GM19193 (cell line): Measurements from ENCODE around the gene PHF1.

Experiments
- POLR2A ChIP-seq: IDR thresholded peaks from 4 replicates; pipeline ENCODE4 v1.6.1; 2011; ENCODE audit not compliant: insufficient read depth, insufficient read length; ENCODE audit errors: extremely low read depth

The PHF1 gene

GRCh38 chr6:33454009-33454946 is 43.5 kb downstream of the PHF1 start, which contains the start of gene ZBTB9:
TSS of gene ZBTB9 (plus strand) at chr6:33454576. CDS start at chr6:33455101, 525 bp downstream.
- peak; percentile 86 for TF ChIP-seq POLR2A

DNA sequence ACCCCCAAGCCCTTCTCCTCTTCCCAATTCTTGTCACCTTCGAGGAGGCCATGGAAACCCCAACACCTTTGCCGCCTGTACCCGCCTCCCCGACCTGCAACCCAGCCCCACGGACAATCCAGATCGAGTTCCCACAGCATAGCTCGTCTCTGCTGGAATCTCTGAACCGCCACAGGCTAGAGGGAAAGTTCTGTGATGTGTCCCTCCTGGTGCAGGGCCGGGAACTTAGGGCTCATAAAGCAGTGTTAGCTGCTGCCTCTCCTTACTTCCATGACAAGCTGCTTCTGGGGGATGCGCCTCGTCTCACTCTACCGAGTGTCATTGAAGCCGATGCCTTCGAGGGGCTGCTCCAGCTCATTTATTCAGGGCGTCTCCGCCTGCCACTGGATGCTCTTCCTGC is 44.2 kb downstream of the PHF1 start:
- no peak for TF ChIP-seq POLR2A

DNA sequence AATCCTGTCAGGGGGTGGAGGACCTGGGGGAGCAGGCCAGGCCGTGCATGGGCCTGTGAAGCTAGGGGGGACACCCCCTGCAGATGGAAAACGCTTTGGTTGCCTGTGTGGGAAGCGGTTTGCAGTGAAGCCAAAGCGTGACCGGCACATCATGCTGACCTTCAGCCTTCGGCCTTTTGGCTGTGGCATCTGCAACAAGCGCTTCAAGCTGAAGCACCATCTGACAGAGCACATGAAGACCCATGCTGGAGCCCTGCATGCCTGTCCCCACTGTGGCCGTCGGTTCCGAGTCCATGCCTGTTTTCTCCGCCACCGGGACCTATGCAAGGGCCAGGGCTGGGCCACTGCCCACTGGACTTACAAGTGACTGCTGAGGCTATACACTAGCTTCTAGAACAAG is 45.3 kb downstream of the PHF1 start:
- TF ChIP-seq POLR2A = no peak

- TF ChIP-seq POLR2A = no peak
Measured at GRCh38 chr6:33458676-33459075, 47.9 kb downstream of the PHF1 start.

DNA sequence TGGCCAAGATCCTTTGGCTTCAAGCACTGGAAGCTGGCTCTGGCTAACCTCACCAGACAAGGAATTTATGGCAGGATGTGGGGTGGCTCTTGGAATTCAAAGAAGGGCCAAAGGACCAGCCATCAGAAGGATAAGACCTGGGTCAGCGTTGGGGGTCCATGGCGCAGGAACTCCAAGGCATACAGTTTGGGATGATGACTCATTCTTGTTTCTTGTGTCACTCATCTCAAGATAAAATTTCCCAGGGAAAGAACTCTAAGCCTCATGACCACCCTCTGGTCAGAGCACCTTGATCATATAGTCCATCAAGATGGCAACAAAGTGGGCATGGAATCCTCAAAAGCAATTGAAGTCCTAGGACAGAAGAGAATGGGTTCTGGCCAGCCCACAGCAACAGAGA is 48.4 kb downstream of the PHF1 start:
- TF ChIP-seq POLR2A = no peak
